Keratinocyte (primary cell): ENCODE measurements around the gene IRF4.

ENCODE experiments used
- CTCF ChIP-seq, 3 experiments: IDR thresholded peaks in 1 of 3; conservative IDR thresholded peaks in 1 of 3; optimal IDR thresholded peaks in 1 of 3; 2 replicates in 2 of 3; 3 replicates in 1 of 3; pipeline versions ENCODE3 to v1.5.1; 2011; ENCODE audit warnings: low read length in 3 of 3, mild to moderate bottlenecking in 3 of 3, moderate library complexity in 2 of 3, control low read depth in 1 of 3, inconsistent platforms in 1 of 3; ENCODE audit not compliant: insufficient read depth in 2 of 3; ENCODE audit errors: extremely low read depth in 1 of 3
- EZH2 ChIP-seq: IDR thresholded peaks from one replicate; pipeline ENCODE4 v1.6.1; 2012; ENCODE audit warnings: inconsistent platforms, mild to moderate bottlenecking, low read length, moderate library complexity

- TF ChIP-seq EZH2 (no peak), CTCF (optimal IDR thresholded peaks at IDR 0.05 in 1 of 3, IDR thresholded peaks at IDR 0.05 in 1 of 3, conservative IDR thresholded peaks at IDR 0.05 in 1 of 3; ENCODE audit: extremely low read depth in 1 of 3, insufficient read depth in 2 of 3, low read length in 3 of 3) (no peak)
Observed at GRCh38 chr6:362231-362923, 29.2 kb upstream of the IRF4 start.
